Measurements from ENCODE around the gene MFRP. TPM values are rescaled to one million over a fixed set of nuclear protein-coding genes. Genes with fewer than 3 reads are reported as not detected.

Gene MFRP
- total RNA-seq, 1 donor from 2014 or later: 2.9 TPM

GRCh38 chr11:119295178-119295577 is 51.3 kb downstream of the MFRP start:
- DNase-seq (ENCODE audit: low spot score): no peak

GRCh38 chr11:119293461-119293860 is 53.0 kb downstream of the MFRP start:
- no peak for DNase-seq (ENCODE audit: low spot score)

DNA sequence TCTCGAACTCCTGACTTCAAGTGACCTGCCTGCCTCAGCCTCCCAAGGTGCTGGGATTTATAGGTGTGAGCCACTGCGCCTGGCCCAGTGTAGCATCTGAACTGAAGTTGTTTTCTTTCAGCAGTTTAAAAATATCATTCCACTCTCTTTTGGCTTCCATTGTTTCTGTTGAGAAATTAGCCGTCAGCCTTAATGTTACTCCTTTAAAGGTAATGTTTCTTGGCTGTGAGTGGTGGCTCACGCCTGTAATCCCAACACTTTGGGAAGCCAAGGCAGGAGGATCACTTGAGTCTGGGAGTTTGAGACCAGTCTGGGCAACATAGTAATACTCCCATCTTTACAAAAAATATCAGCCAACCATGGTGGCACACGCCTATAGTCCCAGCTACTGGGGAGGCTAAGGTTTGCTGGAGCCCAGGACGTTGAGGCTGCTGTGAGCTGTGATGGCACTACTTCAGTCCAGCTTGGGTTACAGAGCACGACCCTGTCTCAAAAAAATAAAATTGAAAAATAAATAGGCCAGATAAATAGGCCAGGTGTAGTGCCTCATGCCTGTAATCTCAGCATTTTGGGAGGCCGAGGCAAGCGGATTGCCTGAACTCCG is 55.5 kb downstream of the MFRP start:
- no peak for DNase-seq (ENCODE audit: low spot score)

Other genes starting within 250 kb of the MFRP start
- 29.9 TPM for gene DPAGT1, start 244.9 kb downstream of the MFRP start, total RNA-seq (ENCODE audit: insufficient read depth, low replicate concordance)
- 1.9 TPM for gene C2CD2L, start 239.4 kb downstream of the MFRP start, total RNA-seq (ENCODE audit: insufficient read depth, low replicate concordance)
- 44.8 TPM for gene HINFP, start 225.1 kb downstream of the MFRP start, total RNA-seq (ENCODE audit: insufficient read depth, low replicate concordance)
- gene ABCG4, start 197.7 kb downstream of the MFRP start, total RNA-seq (ENCODE audit: insufficient read depth, low replicate concordance): 0.96 TPM
- gene NLRX1, start 178.0 kb downstream of the MFRP start, total RNA-seq (ENCODE audit: insufficient read depth, low replicate concordance): 12.0 TPM
- gene NHERF4, start 161.2 kb downstream of the MFRP start, total RNA-seq (ENCODE audit: insufficient read depth, low replicate concordance): not detected
- 11.3 TPM for gene CBL, start 140.4 kb downstream of the MFRP start, total RNA-seq (ENCODE audit: insufficient read depth, low replicate concordance)
- 879 TPM for gene MCAM, start 29.6 kb downstream of the MFRP start, total RNA-seq (ENCODE audit: insufficient read depth, low replicate concordance)
- 0.72 TPM for gene RNF26, start 12.2 kb downstream of the MFRP start, total RNA-seq (ENCODE audit: insufficient read depth, low replicate concordance)
- 14.9 TPM for gene C1QTNF5, start 5.8 kb downstream of the MFRP start, total RNA-seq (ENCODE audit: insufficient read depth, low replicate concordance)
- 2.9 TPM for gene USP2, start 35.0 kb upstream of the MFRP start, total RNA-seq (ENCODE audit: insufficient read depth, low replicate concordance)
- gene THY1, start 76.5 kb upstream of the MFRP start, total RNA-seq (ENCODE audit: insufficient read depth, low replicate concordance): 148 TPM